DND-41 (cell line): ENCODE measurements around the gene RARG.

Experiments
- EZH2 ChIP-seq: IDR thresholded peaks from 3 replicates; pipeline ENCODE4 v1.6.1; 2012; ENCODE audit warnings: borderline replicate concordance, low read depth, mild to moderate bottlenecking, moderate library complexity, low read length, inconsistent platforms; ENCODE audit not compliant: severe bottlenecking
- TF ChIP-seq, protein P1 (sequence below): IDR thresholded peaks from 2 replicates; pipeline ENCODE4 v1.5.1; 2012; ENCODE audit warnings: borderline replicate concordance, low read length, moderate library complexity, mild to moderate bottlenecking; ENCODE audit not compliant: poor library complexity, severe bottlenecking; ENCODE audit errors: extremely low read depth

DNA sequence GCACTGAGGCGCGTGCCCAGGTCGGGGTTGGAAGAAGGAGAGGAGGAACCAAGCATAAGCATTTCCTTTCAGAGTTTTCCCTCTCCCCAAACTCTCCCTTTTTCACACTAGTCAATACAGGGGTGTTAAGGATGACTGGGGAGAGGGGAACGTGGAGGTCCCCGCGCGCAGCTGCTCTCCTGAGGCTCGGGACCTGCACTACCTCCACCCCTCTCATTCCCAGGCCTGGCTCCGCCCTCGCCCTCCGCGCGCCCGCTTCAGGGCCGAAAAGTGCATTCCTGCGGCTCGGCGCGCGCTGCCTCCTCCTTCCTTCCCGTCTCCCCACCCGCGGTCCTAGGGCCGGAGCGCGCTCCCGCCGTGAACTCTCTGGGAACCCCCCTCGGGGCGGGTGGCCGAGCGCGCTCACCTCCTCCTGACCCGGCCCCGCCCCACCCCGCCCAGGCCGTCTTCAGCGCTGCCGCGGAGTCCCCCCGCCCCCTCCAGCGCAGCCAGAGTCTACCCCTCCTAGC lies 11.3 kb downstream of the RARG start:
- TF ChIP-seq, protein P1, sequence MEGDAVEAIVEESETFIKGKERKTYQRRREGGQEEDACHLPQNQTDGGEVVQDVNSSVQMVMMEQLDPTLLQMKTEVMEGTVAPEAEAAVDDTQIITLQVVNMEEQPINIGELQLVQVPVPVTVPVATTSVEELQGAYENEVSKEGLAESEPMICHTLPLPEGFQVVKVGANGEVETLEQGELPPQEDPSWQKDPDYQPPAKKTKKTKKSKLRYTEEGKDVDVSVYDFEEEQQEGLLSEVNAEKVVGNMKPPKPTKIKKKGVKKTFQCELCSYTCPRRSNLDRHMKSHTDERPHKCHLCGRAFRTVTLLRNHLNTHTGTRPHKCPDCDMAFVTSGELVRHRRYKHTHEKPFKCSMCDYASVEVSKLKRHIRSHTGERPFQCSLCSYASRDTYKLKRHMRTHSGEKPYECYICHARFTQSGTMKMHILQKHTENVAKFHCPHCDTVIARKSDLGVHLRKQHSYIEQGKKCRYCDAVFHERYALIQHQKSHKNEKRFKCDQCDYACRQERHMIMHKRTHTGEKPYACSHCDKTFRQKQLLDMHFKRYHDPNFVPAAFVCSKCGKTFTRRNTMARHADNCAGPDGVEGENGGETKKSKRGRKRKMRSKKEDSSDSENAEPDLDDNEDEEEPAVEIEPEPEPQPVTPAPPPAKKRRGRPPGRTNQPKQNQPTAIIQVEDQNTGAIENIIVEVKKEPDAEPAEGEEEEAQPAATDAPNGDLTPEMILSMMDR, result no peak
- no peak for TF ChIP-seq EZH2
